CD4-positive, alpha-beta T cell treated with Interleukin-17A for 1 hour (primary cell): ENCODE data around the gene FIGNL2.

ENCODE experiments used
- DNase-seq: peaks from one replicate; pipeline ENCODE4 v3.0.0-alpha.2; 2020

The FIGNL2 gene

GRCh38 chr12:51873251-51873994, 24.9 kb upstream of the FIGNL2 start:
- DNase-seq: no peak

DNA sequence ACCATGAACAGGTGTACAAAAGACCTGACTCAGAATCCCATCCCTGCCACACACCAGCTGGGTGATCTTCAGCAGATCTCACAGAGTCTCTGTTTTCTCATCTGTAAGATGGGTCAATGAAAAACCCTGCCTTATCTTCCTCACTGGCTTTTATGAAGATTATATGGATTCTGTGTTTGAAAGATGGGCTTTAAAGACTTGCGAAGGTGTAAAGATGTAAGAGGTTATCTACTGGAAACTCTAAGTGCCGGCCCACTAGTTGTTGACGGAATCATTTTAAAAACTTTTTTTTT, 24.1 kb upstream of the FIGNL2 start:
- DNase-seq: no peak

- DNase-seq: no peak
These were observed 23.6 kb upstream of the FIGNL2 start for GRCh38 chr12:51871918-51872688.

GRCh38 chr12:51871126-51871525, 22.6 kb upstream of the FIGNL2 start:
- DNase-seq: no peak

DNA sequence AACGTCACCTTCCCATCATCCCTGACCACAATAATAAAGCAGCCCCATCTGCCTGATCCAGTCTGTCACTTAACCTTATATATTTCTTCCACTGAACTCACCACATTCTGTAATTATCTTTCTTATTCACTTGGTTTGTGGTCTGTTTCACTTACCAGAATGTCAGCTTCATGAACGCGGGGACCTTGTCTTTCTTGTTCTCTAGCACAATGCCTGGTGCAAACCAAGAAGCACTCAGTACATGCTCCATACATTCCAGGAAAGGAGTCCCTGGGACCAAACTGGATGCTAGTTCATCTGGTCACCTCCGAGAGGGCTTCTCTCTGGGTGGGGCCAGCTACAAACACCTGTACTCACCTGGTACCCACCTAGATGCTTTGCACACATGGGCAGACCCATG, 22.0 kb upstream of the FIGNL2 start:
- no peak for DNase-seq

DNA sequence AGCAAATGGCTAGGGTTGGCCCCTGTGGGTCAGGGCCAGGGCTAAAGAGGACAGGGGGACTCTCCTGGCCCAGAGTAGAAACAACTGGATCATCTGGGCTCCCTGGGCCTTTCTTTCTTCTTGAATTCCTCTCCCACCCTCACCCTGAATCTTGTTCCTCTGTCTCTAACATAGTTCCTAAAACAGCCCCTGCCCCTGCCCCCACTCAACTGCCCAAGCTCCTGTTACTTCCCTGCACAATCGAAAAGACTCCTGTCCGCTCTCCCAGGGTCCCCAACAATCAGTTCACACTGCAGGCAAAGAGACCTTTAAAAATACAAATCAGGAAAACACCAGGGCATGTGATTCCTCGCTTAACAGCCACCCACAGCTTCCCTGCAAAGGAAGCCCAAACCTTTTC, 21.4 kb upstream of the FIGNL2 start:
- DNase-seq: no peak

DNA sequence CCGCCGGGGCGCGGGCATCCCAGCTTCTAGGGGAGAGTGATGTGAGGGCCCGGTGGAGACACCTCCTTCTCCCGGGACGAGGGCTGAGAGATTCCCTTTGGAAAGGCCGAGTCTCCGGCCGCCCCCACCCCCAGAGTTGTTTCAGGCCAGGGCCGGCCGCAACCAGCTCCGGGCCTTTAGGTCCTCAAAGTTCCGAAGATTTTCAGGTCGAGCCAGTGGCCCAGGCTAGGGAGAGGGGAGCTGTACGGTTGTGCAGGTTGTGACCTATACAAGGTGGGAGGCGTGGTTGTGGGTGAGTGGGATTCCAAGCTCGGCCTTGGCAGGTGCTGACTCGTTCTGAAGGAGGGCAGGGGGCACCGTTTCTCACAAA, 21.0 kb upstream of the FIGNL2 start:
- DNase-seq: no peak

GRCh38 chr12:51868821-51869495, 20.4 kb upstream of the FIGNL2 start:
- no peak for DNase-seq

GRCh38 chr12:51867796-51868428, 19.4 kb upstream of the FIGNL2 start:
- DNase-seq: no peak

DNA sequence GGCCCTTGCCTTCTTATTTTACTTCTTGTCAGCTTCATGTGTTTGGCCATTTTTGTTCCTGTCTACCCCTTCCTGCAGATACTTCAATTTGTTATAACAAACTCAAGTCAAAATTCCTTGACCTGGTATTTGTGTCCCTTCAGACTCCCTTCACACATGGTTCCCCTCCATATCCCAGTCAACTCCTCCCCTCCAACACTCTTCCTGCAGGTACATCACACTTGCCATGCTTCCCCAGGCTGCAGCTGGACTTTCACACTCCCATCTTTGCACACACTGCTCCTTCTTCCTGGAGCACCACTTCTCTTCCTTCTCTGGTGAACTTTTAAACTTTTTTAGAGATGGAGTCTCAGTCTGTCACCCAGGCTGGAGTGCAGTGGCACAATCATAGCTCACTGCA, 18.9 kb upstream of the FIGNL2 start:
- DNase-seq: no peak

DNA sequence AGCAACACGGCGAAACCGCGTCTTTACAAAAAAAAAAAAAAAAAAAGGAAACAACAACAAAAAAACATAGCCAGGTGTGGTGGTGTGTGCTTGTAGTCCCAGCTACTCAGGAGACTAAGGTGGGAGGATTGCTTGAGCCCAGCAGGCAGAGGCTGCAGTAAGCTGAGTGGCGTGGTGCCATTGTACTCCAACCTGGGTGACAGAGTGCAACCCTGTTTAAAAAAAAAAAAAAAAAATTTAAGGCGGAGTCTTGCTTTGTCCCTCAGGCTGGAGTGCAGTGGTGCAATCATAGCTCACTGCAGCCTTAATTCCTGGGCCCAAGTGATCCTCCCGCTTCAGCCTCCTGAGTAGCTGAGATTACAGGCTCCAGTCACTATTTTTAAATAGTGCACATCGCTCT, 18.2 kb upstream of the FIGNL2 start:
- no peak for DNase-seq

DNA sequence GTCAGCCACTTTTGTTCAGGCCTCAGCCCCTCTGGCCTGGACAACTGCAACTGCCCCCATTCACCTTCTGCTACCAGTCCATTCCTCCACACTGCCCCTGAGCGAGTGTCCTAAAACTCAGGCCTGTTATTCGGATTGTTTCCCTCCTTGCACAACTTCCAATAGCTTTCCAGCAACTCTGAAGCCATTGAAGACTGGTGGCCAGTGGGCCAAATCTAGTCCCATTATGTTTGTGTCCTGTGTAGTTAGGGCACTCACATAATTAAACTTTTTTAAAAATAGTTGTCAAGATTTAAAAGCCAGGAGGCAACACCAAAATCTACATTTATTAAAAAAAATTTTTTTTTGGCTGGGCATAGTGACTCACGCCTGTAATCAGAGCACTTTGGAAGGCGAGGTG, 17.8 kb upstream of the FIGNL2 start:
- DNase-seq: no peak

GRCh38 chr12:51865757-51866270, 17.3 kb upstream of the FIGNL2 start:
- no peak for DNase-seq

- DNase-seq: no peak
These were observed 16.5 kb upstream of the FIGNL2 start for GRCh38 chr12:51864833-51865670.

- no peak for DNase-seq
These were observed 15.7 kb upstream of the FIGNL2 start for GRCh38 chr12:51863933-51864832.

DNA sequence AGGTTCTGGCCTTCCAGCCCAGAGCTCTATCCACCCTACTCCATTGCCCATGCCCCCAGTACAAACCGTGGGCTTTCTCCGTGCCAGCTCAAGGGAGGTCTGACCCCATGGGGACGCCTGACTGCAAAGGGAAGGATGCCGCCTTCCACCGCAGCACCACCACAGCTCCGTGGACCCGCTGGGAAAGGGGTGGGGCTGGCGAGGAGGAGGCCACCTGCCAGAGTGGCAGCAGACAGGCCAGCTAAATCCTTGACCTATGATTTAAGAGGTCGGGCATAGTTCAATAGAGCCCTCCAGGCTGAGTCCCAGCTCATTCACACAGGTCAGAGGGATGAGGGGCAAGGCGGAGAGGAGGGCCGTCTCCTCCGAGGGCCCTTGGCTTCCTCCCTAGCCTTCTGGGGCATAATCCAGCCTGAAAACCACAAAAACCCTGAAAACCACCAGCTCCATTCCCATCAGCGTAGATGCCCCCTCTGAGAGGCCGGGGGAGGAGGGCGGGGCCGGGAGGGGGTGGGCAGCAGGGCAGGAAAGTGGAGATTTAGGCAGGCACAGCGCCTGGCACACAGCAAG, 14.9 kb upstream of the FIGNL2 start:
- DNase-seq: no peak

DNA sequence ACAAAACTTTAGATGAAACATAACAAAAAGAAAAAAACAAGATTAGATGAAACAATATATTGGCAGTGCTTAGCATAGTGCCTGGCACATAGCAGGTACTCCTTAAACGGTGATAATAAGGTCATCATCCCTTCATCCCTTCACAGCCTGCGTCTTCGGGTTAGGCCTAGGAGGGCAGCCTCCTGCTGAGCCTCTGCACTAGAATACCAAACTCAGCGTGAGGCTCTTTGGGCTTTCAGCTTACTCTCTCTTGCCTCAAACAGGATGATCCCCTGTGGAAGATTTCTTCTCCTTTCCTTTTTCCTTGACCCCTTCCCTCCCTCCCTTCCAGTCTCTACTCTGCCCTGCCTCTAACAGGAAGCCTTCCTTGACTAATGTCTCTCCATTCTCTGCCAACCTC, 14.4 kb upstream of the FIGNL2 start:
- DNase-seq: no peak

- no peak for DNase-seq
These were observed 12.5 kb upstream of the FIGNL2 start for GRCh38 chr12:51860986-51861385.

- DNase-seq: no peak
These were observed 7.3 kb upstream of the FIGNL2 start for GRCh38 chr12:51855586-51856428.
